Upper lobe of left lung (tissue), 4 donors: ENCODE data around the gene SNAP23.

Experiments used
- CTCF ChIP-seq, 6 experiments: fragments of 450-650 bp in 4 of 6; fragments of 200-600 bp in 2 of 6; sonication (generic) in 2 of 6; IDR thresholded peaks; one replicate each; pipeline ENCODE4 v1.5.1; 2016 to 2019; ENCODE audit warnings: antibody characterized with exemption in 6 of 6
- POLR2A ChIP-seq, 4 donors: fragments of 450-650 bp; IDR thresholded peaks; one replicate each; pipeline ENCODE4 v1.5.1; 2016 to 2017; ENCODE audit warnings: antibody characterized with exemption in 4 of 4, mild to moderate bottlenecking in 2 of 4
- POLR2AphosphoS5 ChIP-seq, 2 donors: sonication (generic); formaldehyde crosslinking; IDR thresholded peaks; one replicate each; pipeline ENCODE4 v1.5.1; 2017; ENCODE audit warnings: antibody characterized with exemption in 2 of 2

GRCh38 chr15:42577514-42578031, 82.1 kb downstream of the SNAP23 start:
- TF ChIP-seq CTCF (IDR thresholded peaks at IDR 0.05) (no peak), POLR2AphosphoS5 (IDR thresholded peaks at IDR 0.05) (no peak), POLR2A (IDR thresholded peaks at IDR 0.05) (no peak)
